Upper lobe of left lung (tissue), 6 donors: ENCODE data around the gene IL4R. TPM values are rescaled to one million over a fixed set of nuclear protein-coding genes. Genes with fewer than 3 reads are reported as not detected.

Experiments used
- ATAC-seq, 2 donors: fragments of 200-7000 bp; cut with Tn5 transposase; one replicate each; pipeline ENCODE4 v1.9.1; 2022; ENCODE audit warnings: mild to moderate bottlenecking in 2 of 2, moderate library complexity in 2 of 2; ENCODE audit not compliant: low FRiP score in 2 of 2
- DNase-seq, 2 donors: peaks; one replicate each; pipeline ENCODE4 v3.0.0-alpha.2; 2019 to 2020
- H3K27ac ChIP-seq, 4 donors: fragments of 200-600 bp; sonication (generic); one replicate each; pipeline ENCODE4 v1.5.1; 2016 to 2019
- H3K27me3 ChIP-seq, 4 donors: fragments of 200-600 bp; sonication (generic); one replicate each; pipeline ENCODE4 v1.5.1; 2017 to 2019
- H3K36me3 ChIP-seq, 4 donors: fragments of 200-600 bp; sonication (generic); one replicate each; pipeline ENCODE4 v1.5.1; 2016 to 2019
- H3K4me1 ChIP-seq, 4 donors: fragments of 200-600 bp; sonication (generic); one replicate each; pipeline ENCODE4 v1.5.1; 2018 to 2019
- H3K4me3 ChIP-seq, 4 donors: fragments of 200-600 bp; sonication (generic); one replicate each; pipeline ENCODE4 v1.5.1; 2017 to 2019; ENCODE audit warnings: mild to moderate bottlenecking in 2 of 4, moderate library complexity in 1 of 4
- H3K9me3 ChIP-seq, 4 donors: fragments of 200-600 bp; sonication (generic); one replicate each; pipeline ENCODE4 v1.5.1; 2018 to 2019
- EP300 ChIP-seq, 4 donors: sonication (generic); formaldehyde crosslinking; IDR thresholded peaks; one replicate each; pipeline ENCODE4 v1.5.1; 2017; ENCODE audit warnings: antibody characterized with exemption in 4 of 4, control low read depth in 2 of 4
- POLR2A ChIP-seq, 4 donors: fragments of 450-650 bp; IDR thresholded peaks; one replicate each; pipeline ENCODE4 v1.5.1; 2016 to 2017; ENCODE audit warnings: antibody characterized with exemption in 4 of 4, mild to moderate bottlenecking in 2 of 4
- POLR2AphosphoS5 ChIP-seq, 2 donors: sonication (generic); formaldehyde crosslinking; IDR thresholded peaks; one replicate each; pipeline ENCODE4 v1.5.1; 2017; ENCODE audit warnings: antibody characterized with exemption in 2 of 2
- WGBS, 2 donors: methylation state at CpG; one replicate each; pipeline ENCODE4 v1.1.5; 2017 to 2018; 5-methylcytosine and 5-hydroxymethylcytosine counted together
- total RNA-seq, 6 donors: library from RNA; depleted of rRNA in 4 of 6; stranded (reverse); fragments of >200 nt in 4 of 6; gene quantifications; one replicate each; pipeline versions ENCODE4 v1.1.0 to v1.2.1, GENCODE V29; 2016 to 2021
- TF ChIP-seq, protein P1 (sequence below), 6 experiments: fragments of 450-650 bp in 4 of 6; fragments of 200-600 bp in 2 of 6; sonication (generic) in 2 of 6; IDR thresholded peaks; one replicate each; pipeline ENCODE4 v1.5.1; 2016 to 2019; ENCODE audit warnings: antibody characterized with exemption in 6 of 6
- donor health status: DM: no; HTN: no; CAD: no; lungs with moderate emphysema.
- donor health status: DM: no; HTN: yes; CAD: no; lungs with severe emphysema.

Gene IL4R
- total RNA-seq, 6 donors from 2014 or later = 87.0 to 202 (median 153) TPM

DNA sequence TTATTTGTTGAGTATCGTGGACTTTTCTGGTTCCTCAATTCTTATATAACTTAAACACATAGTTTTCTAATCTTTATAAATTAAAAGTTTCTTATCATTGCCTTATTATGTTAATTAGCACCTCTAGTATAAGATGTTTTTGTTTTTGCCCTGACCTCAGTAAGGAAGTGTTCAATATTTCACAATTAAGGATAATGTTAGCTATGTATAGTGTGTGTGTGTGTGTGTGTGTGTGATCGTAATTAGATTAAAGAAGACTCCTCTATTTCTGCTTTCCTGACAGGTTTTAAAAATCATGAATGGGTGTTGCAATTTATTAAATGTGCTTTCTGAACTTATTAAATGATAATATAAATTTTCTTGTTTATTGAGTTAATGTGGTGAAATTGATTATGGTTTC is 100.2 kb downstream of the IL4R start:
- TF ChIP-seq POLR2AphosphoS5 (IDR thresholded peaks at IDR 0.05) (no peak), EP300 (IDR thresholded peaks at IDR 0.05) (no peak), POLR2A (IDR thresholded peaks at IDR 0.05) (no peak)
- TF ChIP-seq, protein P1, sequence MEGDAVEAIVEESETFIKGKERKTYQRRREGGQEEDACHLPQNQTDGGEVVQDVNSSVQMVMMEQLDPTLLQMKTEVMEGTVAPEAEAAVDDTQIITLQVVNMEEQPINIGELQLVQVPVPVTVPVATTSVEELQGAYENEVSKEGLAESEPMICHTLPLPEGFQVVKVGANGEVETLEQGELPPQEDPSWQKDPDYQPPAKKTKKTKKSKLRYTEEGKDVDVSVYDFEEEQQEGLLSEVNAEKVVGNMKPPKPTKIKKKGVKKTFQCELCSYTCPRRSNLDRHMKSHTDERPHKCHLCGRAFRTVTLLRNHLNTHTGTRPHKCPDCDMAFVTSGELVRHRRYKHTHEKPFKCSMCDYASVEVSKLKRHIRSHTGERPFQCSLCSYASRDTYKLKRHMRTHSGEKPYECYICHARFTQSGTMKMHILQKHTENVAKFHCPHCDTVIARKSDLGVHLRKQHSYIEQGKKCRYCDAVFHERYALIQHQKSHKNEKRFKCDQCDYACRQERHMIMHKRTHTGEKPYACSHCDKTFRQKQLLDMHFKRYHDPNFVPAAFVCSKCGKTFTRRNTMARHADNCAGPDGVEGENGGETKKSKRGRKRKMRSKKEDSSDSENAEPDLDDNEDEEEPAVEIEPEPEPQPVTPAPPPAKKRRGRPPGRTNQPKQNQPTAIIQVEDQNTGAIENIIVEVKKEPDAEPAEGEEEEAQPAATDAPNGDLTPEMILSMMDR (IDR thresholded peaks at IDR 0.05) = no peak
- DNase-seq (no peak), ATAC-seq (no peak)
- Histone ChIP-seq H3K4me3 (no peak overlapping the region), H3K27me3 (no peaks in the 10 kb centered on the region), H3K9me3 (no peaks in the 10 kb centered on the region), H3K4me1 (peaks cover 0 to 8% (median 7%) of the 10 kb centered on the region in 4 donors), H3K27ac (no peak overlapping the region), H3K36me3 (no peaks in the 10 kb centered on the region)
- WGBS, 2 donors = 70 to 80% methylated on average over 2 of the region's 2 CpGs

Other genes with a start within 250 kb of the IL4R start
- not detected for gene C16orf82, start 247.0 kb upstream of the IL4R start, total RNA-seq
- 10 to 100 TPM in 1 of 6 donors, 1 to 10 TPM in 5; 5.1 to 50.3 (median 6.2) TPM for gene KDM8, start 110.4 kb upstream of the IL4R start, total RNA-seq
- 10 to 100 TPM; 14.7 to 50.6 (median 31.0) TPM for gene NSMCE1, start 45.2 kb upstream of the IL4R start, total RNA-seq
- gene IL21R, start 88.2 kb downstream of the IL4R start, total RNA-seq = 10 to 100 TPM in 1 of 6 donors, 1 to 10 TPM in 5; 2.0 to 10.1 (median 3.6) TPM
- gene GTF3C1, start 235.9 kb downstream of the IL4R start, total RNA-seq = 100 to 1,000 TPM in 1 of 6 donors, 10 to 100 TPM in 5; 58.3 to 138 (median 73.3) TPM
- gene KATNIP, start 236.2 kb downstream of the IL4R start, total RNA-seq = 10 to 100 TPM; 19.9 to 79.6 (median 38.6) TPM